Head of caudate nucleus (tissue), 42 donors: Measurements from ENCODE around the gene AMMECR1.
"Not testable (repeated sequence)": the region's sequence is repeated elsewhere in the genome, so short reads cannot be mapped to it uniquely, and the experiment has no call there.

Source experiments
- DNase-seq, 42 donors: peaks; one replicate each; pipeline versions ENCODE4 v3.0.0 to v3.0.0-alpha.2; 2020 to 2021; ENCODE audit warnings: mixed read lengths in 7 of 42
- intact Hi-C: fragments of 100-400 bp; cut with DNase I; formaldehyde crosslinking; loops from one replicate; pipeline ENCODE4 v1.15.0; 2022

Gene AMMECR1

DNA sequence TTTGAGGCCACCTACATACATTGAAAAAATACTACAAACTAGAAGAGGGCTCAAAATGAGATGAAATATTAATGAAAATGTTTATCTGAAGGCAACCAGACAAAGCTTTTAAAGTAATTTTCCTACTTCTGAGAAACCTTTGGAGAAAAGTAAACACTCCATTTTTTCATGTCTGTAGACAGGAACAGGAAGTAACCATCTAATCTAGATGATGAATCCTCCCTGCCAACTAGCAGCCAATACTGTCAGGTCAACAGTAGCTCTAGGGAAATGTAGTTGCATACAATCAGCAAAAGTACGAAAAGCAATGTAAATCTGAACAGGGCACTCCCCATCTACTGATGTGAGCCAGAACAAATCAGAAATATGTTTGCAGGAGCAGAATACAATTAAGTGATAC lies 49.0 kb downstream of the AMMECR1 start:
- intact Hi-C loops, result no loop called here
- DNase-seq, result no peak

DNA sequence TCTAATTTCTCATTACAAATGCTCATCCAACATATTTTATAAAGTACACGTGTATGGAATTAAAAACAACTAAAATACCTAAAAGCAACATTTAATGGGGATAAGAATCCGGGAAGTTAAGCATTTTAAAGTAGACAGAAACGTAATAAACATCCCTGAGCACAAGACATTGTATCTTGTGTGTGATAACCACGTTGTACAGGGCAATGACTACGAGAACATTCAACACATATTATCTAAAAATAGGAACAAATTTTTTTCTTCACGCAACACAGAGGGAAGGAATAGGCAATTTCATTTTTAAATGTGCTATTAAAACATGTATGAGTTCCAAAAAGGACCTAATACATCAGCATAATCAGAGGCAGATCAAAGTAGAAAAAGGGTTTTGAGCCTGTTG lies 49.5 kb downstream of the AMMECR1 start:
- intact Hi-C loops, result no loop called here
- DNase-seq, result no peak

DNA sequence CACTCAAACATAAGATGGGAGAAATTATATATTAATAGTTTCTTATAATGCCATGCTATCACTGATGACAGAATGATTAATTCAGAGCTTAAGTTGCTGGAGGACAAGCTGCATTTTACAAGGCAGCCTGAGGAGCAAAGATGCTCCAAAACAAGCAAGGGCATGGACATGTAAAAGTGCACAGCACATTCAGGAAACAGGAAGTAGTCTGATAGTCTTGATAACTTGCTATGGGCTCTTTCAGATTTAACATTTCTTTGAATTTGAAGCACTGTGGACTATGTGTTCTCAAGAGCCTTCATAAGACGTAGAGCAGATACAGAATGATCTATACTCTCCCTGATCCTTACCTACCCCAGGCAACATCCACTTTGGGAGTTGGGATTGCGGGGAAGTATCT lies 50.0 kb downstream of the AMMECR1 start:
- no peak for DNase-seq
- intact Hi-C loops, result no loop called here

DNA sequence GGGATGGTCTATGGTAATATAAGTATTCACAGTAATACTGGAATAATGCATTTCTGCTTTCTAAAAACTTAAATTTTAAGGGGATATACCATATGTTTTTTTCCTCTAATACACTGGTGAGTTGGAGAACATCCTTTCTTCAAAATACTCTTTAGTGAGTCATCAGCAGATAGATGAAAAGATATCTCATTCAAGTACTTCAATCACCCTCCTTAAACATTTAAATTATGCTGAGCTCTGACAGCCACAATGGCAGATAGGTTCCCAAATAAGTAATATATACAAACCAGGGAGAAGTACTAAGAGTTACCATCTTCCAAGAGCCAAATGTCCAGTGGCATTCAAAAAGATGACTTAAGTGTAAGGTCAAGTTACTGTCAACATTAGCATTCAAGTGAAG lies 52.2 kb downstream of the AMMECR1 start:
- no peak for DNase-seq
- intact Hi-C loops, result no loop called here

DNA sequence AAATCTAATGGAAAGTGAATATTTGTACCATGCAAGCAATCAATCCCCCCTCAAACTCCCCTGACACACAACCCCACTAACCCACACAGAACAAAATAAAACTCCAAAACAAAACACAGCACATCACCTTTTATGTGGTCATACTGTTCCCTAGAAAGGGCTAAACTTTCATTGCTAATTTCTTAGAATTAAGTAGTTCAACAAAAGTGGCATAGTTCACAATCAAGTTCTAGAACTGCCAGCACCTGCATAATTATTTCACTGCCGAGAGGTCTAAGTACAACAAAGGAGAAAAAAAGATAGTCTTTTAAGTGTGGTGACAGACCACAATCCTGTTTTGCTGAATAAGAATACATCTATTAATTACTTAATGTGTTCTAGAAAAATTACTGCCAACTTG lies 58.8 kb downstream of the AMMECR1 start:
- intact Hi-C loops, result no loop called here
- DNase-seq, result no peak

DNA sequence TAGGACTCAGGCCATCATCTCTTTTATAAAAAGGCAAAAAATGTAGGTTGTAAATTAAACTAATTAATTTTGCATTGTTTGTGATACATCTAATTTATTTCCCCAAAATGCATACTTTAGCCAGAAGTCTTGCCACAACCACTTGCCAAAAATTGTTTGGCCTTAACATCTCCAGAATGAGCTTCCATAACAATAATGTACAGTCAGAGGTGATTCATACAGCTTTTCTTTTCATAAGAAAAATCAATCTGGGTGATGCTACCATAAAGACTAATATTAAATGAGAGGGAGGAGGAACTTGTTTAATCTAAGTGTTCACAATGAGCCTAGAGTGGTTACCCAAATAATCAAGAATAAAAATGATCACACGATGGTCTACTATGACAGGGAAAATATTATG lies 59.3 kb downstream of the AMMECR1 start:
- DNase-seq, result no peak
- intact Hi-C loops, result no loop called here

DNA sequence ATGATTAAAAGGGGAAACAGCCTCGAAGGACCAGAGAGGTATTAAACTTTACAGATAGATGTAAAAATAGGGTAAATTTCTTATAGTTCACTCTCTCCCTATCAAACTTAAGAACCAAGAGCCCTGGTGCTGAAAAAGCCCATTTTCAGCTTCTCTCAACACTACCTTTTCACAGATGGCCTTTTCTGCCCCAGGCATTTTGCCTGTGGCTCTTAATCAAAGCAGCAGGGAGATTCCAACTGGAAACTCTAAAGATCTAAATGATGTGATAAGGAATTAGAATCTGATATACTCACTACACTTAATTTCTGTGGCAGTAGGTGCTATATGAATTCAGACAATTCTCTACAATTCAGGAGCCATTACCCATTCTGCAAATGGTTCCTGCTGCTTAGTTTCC lies 60.0 kb downstream of the AMMECR1 start:
- intact Hi-C loops, result no loop called here
- DNase-seq, result no peak

DNA sequence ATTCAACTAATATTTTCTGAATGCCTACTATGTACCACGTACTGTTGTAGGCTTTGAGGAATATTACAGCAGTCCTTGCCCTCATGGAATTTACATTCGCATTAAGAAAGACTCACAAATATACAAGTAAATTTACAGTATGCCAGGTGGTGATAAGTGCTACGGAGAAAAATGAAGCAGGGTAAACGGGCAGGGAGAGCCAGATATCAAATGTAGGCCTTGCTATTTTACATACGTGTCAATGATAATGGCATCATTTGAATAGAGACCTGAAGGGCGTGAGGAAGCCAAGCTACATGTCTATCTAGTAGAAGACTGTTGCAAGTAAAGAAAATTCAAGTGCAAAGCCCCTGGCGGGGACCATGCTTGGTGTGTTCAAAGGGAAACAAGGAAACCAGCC lies 65.2 kb downstream of the AMMECR1 start:
- no peak for DNase-seq

DNA sequence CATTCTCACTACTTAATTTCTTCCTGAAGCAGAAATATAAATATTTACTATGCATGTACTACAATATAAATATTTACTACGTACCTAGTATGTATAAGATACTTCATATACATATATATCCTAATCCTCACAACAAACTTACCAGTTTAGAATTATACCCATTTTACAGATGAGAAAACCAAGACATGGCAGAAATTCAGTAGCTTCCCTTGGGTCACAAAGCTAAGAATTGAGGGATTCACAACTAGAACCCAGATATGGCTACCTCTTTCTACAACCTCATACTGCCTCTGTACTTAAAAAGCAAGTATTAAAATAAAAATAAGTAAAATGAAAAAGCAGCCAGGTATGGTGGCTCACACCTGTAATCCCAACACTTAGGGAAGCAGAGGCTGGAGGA lies 65.9 kb downstream of the AMMECR1 start:
- no peak for DNase-seq
- intact Hi-C loops, result no loop called here

More for the DNA sequence above, 65.2 kb downstream of the AMMECR1 start:
- intact Hi-C loops, result no loop called here

DNA sequence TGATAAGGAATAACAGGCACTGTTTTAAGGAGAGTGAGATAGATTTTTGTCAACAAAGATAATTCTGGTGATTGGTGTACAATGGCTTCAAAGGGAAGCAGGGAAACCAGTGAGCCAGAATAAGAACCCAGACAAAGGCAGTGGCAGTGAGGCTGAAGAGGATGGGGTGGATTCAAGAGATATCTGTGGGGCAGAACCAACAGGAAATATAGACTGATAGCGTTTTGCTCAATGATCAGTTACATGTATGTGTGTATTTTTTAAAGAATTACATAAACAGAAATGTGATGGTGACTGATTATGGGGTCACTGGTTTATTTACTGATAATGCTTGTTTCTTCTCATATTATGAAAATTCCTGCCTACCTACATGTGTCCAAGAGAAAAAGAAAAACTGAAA lies 66.4 kb downstream of the AMMECR1 start:
- intact Hi-C loops, result no loop called here

DNA sequence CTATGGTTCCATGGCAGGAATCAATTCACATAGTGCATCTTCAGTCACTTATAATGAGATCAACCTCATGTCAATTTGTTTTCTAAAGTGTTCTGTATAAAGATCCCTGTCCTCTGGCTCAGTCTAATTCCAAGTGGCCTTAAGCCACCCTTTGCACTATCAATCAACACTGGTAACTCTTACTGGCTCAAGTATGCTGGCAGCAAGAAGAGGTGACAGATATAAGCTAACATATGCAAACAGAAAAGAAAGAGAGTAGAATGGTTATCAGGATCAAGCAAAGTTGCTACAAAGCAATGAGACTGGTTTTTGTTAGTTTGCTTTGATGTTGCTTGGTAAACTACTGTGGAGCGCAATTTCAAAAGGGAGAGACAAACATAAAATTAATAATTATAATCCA lies 67.0 kb downstream of the AMMECR1 start:
- intact Hi-C loops, result no loop called here
- DNase-seq, result no peak

More for the DNA sequence above, 66.4 kb downstream of the AMMECR1 start:
- DNase-seq, result no peak

DNA sequence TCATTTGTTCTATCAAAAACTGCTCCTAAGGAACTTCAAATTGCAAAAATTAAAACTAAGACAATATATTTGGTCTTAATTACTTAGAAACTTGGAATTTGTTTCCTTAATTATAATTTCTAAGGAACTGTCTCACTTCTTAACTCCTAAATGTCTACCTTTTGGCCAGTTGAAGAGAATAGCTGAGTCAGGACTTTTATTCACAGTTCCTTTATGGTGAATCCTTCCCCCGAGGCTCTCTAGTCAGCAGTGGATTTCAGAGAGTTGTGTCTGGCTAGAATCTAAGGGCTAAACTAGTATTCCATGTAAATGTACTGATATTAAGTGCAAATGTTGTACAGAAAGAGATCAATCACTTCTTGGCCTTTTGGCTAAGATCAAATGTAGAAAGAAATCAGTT lies 69.3 kb downstream of the AMMECR1 start:
- no peak for DNase-seq
- intact Hi-C loops, result no loop called here

DNA sequence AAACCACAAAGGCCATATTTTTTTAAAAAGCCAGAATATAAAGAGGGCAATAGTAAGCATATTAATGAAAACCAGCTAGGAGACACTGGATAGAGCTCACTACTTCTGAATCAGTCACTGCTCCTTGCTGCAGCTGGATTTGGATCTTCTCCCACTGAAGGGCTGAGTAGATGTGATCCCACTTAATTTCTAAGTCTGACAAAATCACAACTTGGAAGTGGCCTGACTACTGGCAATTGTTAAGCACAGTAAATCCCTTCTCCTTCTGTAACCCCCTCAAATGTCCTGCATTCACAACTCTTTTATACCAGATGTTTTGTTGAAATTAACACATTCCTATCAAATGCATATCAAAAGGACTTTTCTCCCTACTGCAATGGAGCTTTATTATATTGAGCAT lies 72.9 kb downstream of the AMMECR1 start:
- DNase-seq, result no peak
- intact Hi-C loops, result no loop called here

DNA sequence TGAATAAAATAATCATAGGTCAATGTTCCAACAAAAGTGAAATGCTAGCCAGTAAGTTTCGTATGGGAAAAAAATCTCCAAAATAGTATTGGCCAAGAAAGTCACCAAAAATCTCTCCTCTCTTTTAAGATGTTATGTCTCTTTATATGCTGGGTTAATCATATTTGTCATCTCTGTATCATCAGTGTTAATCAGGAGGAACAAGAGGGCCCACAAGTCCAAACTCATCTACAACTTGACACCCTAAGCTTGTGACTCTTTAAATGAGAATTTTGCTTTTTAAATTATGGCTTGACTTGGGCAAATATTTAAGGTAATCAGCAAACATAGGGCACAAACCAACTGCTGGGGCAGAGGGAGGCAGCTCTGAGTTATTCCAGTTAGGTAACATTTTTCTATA lies 75.5 kb downstream of the AMMECR1 start:
- no peak for DNase-seq
- intact Hi-C loops, result no loop called here

DNA sequence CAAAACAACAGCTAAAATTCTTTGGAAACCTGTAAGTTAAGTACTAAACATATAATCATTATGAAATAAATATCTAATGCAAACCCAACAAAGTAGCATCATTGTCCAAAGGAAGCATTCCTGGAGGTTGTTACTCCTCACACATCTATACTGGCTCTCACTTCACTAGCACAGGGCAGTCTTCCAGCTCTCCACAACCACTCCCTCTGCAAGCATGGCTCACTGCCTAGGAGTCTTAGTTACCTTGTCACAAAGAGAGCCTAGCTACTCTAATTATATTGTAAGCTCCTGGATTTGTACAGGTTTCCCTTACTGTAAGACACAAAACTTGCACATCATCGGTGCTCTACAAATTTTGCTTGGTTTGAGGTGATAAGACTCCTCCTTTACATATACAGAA lies 76.1 kb downstream of the AMMECR1 start:
- intact Hi-C loops, result no loop called here
- peak in 2 of 42 donors; percentile 5 to 39 for DNase-seq

DNA sequence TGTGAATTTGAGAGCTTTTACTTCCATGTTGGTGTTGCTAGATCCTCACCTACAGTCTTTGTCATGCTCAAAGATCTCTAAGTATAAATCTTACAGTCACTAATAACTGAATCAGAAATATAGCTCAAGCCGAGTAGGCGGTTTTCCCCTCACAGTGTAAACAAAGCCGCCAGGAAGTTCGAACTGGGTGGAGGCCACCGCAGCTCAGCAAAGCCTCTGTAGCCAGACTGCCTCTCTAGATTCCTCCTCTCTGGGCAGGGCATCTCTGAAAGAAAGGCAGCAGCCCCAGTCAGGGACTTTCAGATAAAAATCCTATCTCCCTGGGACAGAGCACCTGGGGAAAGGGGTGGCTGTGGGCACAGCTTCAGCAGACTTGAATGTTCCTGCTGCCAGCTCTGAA lies 79.6 kb downstream of the AMMECR1 start:
- intact Hi-C loops, result not testable (repeated sequence)

DNA sequence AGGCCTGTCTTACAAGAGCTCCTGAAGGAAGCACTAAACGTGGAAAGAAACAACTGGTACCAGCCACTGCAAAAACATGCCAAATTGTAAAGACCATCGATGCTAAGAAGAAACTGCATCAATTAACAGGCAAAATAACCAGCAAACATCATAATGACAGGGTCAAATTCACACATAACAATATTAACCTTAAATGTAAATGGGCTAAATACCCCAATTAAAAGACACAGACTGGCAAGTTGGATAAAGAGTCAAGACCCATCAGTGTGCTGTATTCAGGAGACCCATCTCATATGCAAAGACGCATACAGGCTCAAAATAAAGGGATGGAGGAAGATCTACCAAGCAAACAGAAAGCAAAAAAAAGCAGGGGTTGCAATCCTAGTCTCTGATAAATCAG lies 86.4 kb downstream of the AMMECR1 start:
- DNase-seq, intact Hi-C loops: not testable (repeated sequence)

More for the DNA sequence above, 79.6 kb downstream of the AMMECR1 start:
- not testable (repeated sequence) for DNase-seq

DNA sequence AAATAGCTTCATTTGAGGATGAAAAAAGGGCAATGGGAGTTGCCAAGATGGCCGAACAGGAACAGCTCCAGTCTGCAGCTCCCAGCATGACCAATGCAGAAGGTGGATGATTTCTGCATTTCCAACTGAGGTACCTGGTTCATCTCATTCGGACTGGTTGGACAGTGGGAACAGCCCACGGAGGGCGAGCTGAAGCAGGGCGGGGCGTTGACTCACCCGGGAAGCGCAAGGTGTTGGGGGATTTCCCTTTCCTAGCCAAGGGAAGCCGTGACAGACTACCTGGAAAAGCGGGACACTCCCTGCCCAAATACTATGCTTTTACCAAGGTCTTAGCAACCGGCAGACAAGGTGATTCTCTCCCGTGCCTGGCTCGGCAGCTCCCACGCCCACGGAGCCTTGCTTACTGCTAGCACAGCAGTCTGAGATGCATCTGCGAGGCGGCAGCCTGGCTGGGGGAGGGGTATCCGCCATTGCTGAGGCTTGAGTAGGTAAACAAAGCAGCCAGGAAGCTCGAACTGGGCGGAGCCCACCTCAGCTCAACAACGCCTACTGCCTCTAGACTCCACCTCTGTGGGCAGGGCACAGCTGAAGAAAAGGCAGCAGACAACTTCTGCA lies 88.3 kb downstream of the AMMECR1 start:
- peak in 23 of 42 donors; percentile 0 to 42 (median 12) for DNase-seq
- intact Hi-C loops, result not testable (repeated sequence)

DNA sequence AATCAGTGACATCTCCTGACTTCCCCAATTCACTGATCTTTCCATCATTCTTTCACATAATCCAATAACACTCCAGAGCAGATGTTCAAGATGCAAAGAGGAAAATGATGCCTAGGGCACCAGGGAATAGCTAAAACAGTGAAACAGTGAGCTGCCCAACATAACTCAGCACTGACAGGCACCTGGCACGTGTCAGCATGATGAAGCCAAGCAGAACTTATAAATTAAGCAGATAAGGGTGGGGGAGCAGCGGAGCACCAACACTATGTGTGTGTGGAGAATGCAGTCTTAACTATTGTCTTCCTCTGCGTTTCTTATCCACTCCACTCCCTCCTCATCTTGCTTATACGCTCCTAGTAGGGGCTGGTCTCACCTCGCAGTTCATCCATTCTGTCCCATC lies 89.4 kb downstream of the AMMECR1 start:
- intact Hi-C loops, result no loop called here
- no peak for DNase-seq

DNA sequence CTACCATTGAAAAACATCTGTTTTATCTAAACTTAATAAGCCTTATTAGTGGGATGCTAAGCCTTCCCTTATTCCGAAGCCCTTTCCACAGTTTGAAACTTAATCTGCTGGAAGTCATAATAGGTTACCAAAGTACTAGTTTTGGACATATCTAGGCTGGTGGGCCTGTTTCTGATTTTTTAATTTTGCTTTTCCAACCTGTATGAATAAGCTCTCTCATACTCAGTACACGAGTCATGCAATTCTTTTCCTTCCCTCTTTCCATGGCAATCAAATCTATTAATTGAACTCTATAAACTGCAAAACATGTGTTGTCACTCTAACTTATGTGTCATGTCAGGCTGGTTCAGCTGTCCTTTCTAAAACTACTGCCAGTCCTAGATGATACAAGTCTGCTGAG lies 91.0 kb downstream of the AMMECR1 start:
- intact Hi-C loops, result no loop called here
- DNase-seq, result no peak

DNA sequence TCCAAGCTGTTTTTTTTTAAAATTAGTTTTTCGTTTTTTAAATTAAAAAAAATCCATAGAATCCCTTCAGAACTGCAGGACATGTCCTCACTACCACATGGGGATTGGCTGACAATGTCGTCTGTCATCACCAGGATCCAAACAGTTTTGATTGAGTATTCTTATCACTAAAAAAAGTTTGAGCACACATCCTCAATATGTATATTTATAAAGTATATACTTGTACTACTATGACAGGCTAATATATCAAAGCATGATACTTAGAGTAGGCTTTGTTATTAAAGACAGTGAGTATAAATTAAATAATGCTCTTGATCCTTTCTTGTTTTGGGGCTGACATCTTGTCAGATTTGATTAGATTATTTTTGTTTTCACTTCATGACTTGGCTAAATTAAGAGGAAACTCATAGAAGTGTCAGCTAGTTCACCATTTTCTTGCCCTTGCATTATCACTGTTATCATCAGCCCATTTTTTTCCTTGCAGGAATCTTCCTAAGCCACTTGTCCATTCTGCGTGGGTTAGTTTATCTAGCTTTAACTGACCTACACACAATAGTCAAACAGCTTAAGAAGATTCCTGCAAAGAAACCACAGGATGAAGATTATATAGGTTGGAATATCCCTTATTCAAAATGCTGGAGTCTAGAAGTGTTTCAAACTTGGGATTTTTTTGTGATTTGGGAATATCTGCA lies 92.8 kb downstream of the AMMECR1 start:
- intact Hi-C loops, result no loop called here
- no peak for DNase-seq
